Esophagus muscularis mucosa (tissue), 3 donors: ENCODE results near the gene LRRC4.

Source experiments
- POLR2A ChIP-seq: fragments of 450-650 bp; IDR thresholded peaks from one replicate; pipeline ENCODE4 v1.6.1; 2017; ENCODE audit warnings: antibody characterized with exemption, moderate library complexity, mild to moderate bottlenecking, low read depth
- POLR2AphosphoS5 ChIP-seq, 2 donors: sonication (generic); formaldehyde crosslinking; IDR thresholded peaks; one replicate each; pipeline ENCODE4 v1.6.1; 2017; ENCODE audit warnings: antibody characterized with exemption in 2 of 2
- TF ChIP-seq, protein P1 (sequence below), 3 experiments: fragments of 200-600 bp in 2 of 3; fragments of 450-650 bp in 1 of 3; sonication (generic) in 2 of 3; IDR thresholded peaks; one replicate each; pipeline ENCODE4 v1.5.1; 2017 to 2019; ENCODE audit warnings: antibody characterized with exemption in 3 of 3, mild to moderate bottlenecking in 2 of 3, moderate library complexity in 1 of 3

DNA sequence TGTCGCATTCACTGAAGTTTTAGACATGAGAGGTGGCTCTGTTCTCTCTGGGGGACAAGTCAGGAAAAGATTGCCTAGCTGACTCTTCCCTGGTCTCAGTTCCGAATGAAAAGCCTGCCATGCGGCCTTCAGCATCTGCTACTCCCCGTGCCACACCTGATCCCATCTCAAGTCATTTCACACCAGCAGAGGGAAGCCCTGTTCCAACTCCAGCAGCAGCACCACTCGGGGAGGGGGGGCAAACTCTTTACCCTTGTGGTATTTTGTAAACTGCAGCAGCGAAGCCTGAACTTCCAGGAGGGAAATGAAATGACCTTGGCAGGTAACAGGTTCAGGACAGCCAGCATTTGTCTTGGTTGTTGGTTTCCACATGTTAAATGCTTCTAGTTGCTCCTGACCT lies 13.8 kb downstream of the LRRC4 start:
- TF ChIP-seq POLR2A (no peak), POLR2AphosphoS5 (IDR thresholded peaks at IDR 0.05) (no peak)
- TF ChIP-seq, protein P1, sequence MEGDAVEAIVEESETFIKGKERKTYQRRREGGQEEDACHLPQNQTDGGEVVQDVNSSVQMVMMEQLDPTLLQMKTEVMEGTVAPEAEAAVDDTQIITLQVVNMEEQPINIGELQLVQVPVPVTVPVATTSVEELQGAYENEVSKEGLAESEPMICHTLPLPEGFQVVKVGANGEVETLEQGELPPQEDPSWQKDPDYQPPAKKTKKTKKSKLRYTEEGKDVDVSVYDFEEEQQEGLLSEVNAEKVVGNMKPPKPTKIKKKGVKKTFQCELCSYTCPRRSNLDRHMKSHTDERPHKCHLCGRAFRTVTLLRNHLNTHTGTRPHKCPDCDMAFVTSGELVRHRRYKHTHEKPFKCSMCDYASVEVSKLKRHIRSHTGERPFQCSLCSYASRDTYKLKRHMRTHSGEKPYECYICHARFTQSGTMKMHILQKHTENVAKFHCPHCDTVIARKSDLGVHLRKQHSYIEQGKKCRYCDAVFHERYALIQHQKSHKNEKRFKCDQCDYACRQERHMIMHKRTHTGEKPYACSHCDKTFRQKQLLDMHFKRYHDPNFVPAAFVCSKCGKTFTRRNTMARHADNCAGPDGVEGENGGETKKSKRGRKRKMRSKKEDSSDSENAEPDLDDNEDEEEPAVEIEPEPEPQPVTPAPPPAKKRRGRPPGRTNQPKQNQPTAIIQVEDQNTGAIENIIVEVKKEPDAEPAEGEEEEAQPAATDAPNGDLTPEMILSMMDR (IDR thresholded peaks at IDR 0.05), result no peak
